ENCODE results near the gene CSMD2. TPM values are rescaled to one million over a fixed set of nuclear protein-coding genes. Genes with fewer than 3 reads are reported as not detected.
"Not testable (repeated sequence)": the region's sequence is repeated elsewhere in the genome, so short reads cannot be mapped to it uniquely, and the experiment has no call there.

Gene CSMD2
- polyA plus RNA-seq, 4 donors: under 0.01 to 0.54 (median 0.09) TPM

DNA sequence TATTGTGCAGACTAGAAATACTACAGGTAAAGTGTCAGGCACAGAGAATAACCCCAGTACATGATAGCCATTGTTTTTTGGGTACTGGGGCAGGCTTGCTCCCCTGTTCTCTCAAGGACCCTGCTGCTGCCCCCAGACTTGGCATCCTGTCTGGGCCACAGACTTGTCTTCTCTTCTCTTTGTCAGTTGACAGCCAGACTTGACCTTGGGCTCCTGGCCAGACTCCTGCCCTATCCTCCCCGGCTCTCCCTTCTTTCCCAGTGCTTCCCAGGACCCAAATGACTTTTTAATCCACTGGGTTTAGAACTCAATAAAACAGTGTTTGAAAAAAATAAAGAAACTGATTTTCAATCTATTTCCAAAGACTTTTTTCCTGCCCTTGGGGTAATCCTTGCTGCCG is 649.4 kb downstream of the CSMD2 start:
- WGBS, 3 donors: 49 to 59% (median 58%) methylated on average over 2 of the region's 2 CpGs

DNA sequence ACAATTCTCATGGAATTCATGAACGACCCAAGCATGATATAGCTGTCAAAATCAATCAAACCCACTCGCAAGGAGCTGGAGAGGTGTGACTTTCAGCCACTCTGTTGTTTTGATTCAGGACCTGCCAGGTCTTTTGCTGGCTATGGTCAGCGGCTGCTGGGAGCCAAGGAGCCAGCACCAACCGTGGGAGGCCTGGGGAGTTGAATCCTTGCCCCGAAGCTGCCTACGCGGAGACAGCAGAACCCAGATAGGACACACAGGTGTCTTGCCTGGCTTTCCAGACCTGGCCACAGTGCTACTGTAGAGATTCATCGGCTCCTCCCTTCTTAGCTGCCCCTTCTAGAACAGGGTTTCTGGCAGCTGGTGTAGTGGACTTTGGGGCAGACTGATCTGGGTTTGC is 649.9 kb downstream of the CSMD2 start:
- no peak for DNase-seq
- Histone ChIP-seq H3K4me3 (ENCODE audit: low read depth in 1 of 3, low read length in 3 of 3) (no peak overlapping the region), H3K36me3 (ENCODE audit: control insufficient read depth in 3 of 3, insufficient read depth in 2 of 3, low read depth in 1 of 3, low read length in 3 of 3) (no peaks in the 10 kb centered on the region), H3K27ac (ENCODE audit: low read depth in 1 of 3, low read length in 2 of 3) (no peak overlapping the region), H3K9me3 (ENCODE audit: control insufficient read depth in 2 of 2, insufficient read depth in 1 of 2, low read depth in 1 of 2, low read length in 1 of 2) (no peaks in the 10 kb centered on the region), H3K27me3 (ENCODE audit: control insufficient read depth in 3 of 3, insufficient read depth in 3 of 3, low read length in 3 of 3) (peaks cover 0 to 2% (median 0%) of the 10 kb centered on the region in 3 donors), H3K4me1 (ENCODE audit: control insufficient read depth in 3 of 3, insufficient read depth in 2 of 3, low read depth in 1 of 3, low read length in 2 of 3) (no peaks in the 10 kb centered on the region)
- no peak for FAIRE-seq
- WGBS, 3 donors: 67 to 83% (median 72%) methylated on average over 8 of the region's 8 CpGs

More for the DNA sequence above, 649.4 kb downstream of the CSMD2 start:
- no peak for FAIRE-seq
- Histone ChIP-seq H3K27me3 (ENCODE audit: control insufficient read depth in 3 of 3, insufficient read depth in 3 of 3, low read length in 3 of 3) (peaks cover 0 to 2% (median 0%) of the 10 kb centered on the region in 3 donors), H3K27ac (ENCODE audit: low read depth in 1 of 3, low read length in 2 of 3) (no peak overlapping the region), H3K4me3 (ENCODE audit: low read depth in 1 of 3, low read length in 3 of 3) (no peak overlapping the region), H3K4me1 (ENCODE audit: control insufficient read depth in 3 of 3, insufficient read depth in 2 of 3, low read depth in 1 of 3, low read length in 2 of 3) (no peaks in the 10 kb centered on the region), H3K36me3 (ENCODE audit: control insufficient read depth in 3 of 3, insufficient read depth in 2 of 3, low read depth in 1 of 3, low read length in 3 of 3) (no peaks in the 10 kb centered on the region), H3K9me3 (ENCODE audit: control insufficient read depth in 2 of 2, insufficient read depth in 1 of 2, low read depth in 1 of 2, low read length in 1 of 2) (no peaks in the 10 kb centered on the region)
- no peak for DNase-seq

DNA sequence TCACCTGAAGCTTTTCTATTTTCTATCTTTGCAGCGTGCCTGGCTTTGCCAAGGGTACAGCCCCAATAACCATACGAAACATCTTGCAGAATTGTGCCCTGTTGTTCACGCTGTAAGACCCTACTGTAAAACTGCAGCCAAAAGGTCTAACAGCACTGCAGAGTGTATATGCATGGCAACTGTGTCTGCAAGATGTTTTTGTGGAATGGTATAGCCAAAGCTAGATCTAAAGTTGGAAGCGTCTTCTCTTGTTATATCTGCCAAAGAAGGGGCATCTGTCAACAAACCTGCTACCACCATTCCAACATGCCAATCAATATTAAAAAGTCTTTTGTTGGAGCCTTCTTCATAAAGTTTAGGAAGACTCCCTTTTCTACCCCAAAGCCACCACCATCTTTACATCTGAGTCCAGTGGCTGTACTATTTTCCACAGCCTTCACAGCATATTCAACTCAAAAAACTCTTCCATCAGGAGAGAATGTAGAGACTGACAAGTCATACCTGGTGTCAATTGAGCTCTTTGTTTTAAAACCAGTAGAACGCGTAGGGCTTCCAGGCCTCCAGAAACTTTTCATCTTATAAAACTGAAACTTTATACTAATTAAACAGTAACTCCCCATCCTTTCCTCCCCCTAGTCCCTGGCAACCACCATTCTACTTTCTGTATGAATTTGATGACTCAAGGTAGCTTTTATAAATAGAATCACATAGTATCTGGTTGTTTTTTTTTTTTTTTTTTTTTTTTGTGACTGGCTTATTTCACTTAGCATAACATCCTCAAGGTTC is 652.6 kb downstream of the CSMD2 start:
- no peak for FAIRE-seq
- H3K36me3 ChIP-seq (ENCODE audit: control insufficient read depth in 3 of 3, insufficient read depth in 2 of 3, low read depth in 1 of 3, low read length in 3 of 3): no peaks in the 10 kb centered on the region
- H3K4me3 ChIP-seq (ENCODE audit: low read depth in 1 of 3, low read length in 3 of 3): no peak overlapping the region
- peaks cover 0 to 2% (median 0%) of the 10 kb centered on the region in 3 donors for H3K27me3 ChIP-seq (ENCODE audit: control insufficient read depth in 3 of 3, insufficient read depth in 3 of 3, low read length in 3 of 3)
- H3K27ac ChIP-seq (ENCODE audit: low read depth in 1 of 3, low read length in 2 of 3): no peak overlapping the region
- no peak for DNase-seq
- H3K9me3 ChIP-seq (ENCODE audit: control insufficient read depth in 2 of 2, insufficient read depth in 1 of 2, low read depth in 1 of 2, low read length in 1 of 2): peaks cover 0 to 4% of the 10 kb centered on the region in 2 donors
- H3K4me1 ChIP-seq (ENCODE audit: control insufficient read depth in 3 of 3, insufficient read depth in 2 of 3, low read depth in 1 of 3, low read length in 2 of 3): no peaks in the 10 kb centered on the region
- WGBS, 3 donors: 81 to 88% (median 86%) methylated on average over 6 of the region's 6 CpGs

DNA sequence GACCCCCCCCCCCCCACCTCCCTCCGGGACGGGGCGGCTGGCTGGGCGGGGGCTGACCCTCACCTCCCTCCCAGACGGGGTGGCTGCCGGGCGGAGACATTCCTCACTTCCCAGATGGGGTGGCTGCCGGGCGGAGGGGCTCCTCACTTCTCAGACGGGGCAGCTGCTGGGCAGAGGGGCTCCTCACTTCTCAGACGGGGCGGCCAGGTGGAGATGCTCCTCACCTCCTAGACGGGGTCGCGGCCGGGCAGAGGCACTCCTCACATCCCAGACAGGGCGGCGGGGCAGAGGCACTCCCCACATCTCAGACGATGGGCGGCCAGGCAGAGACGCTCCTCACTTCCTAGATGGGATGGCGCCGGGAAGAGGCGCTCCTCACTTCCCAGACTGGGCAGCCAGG is 655.8 kb downstream of the CSMD2 start:
- H3K4me1 ChIP-seq (ENCODE audit: control insufficient read depth in 3 of 3, insufficient read depth in 2 of 3, low read depth in 1 of 3, low read length in 2 of 3); H3K27me3 ChIP-seq (ENCODE audit: control insufficient read depth in 3 of 3, insufficient read depth in 3 of 3, low read length in 3 of 3); H3K36me3 ChIP-seq (ENCODE audit: control insufficient read depth in 3 of 3, insufficient read depth in 2 of 3, low read depth in 1 of 3, low read length in 3 of 3); DNase-seq; FAIRE-seq; H3K9me3 ChIP-seq (ENCODE audit: control insufficient read depth in 2 of 2, insufficient read depth in 1 of 2, low read depth in 1 of 2, low read length in 1 of 2); H3K4me3 ChIP-seq (ENCODE audit: low read depth in 1 of 3, low read length in 3 of 3); H3K27ac ChIP-seq (ENCODE audit: low read depth in 1 of 3, low read length in 2 of 3): not testable (repeated sequence)
- 87 to 92% (median 91%) methylated on average over 11 to 24 of the region's 24 CpGs for WGBS, 3 donors

DNA sequence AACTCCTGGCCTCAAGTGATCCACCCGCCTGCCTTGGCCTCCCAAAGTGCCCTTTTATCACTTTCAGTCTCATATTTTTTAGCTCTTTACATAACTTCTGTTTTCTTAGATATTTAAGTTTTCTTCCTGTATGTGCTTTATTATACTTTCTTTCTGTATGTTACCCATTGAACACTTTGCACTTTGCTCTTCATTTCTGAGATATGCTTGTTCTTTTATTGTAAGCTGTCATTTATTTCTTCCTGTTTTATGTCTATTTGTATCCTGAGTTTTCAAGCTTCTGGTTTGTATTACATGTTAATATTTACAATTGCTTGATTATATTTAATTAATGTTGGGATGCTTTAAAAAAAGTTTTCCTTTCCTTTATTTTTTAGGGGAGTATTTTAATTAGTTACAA is 656.9 kb downstream of the CSMD2 start:
- Histone ChIP-seq H3K9me3 (ENCODE audit: control insufficient read depth in 2 of 2, insufficient read depth in 1 of 2, low read depth in 1 of 2, low read length in 1 of 2) (peaks cover 0 to 4% of the 10 kb centered on the region in 2 donors), H3K27ac (ENCODE audit: low read depth in 1 of 3, low read length in 2 of 3) (peak overlapping the region in 1 of 3 donors; percentile 54), H3K4me3 (ENCODE audit: low read depth in 1 of 3, low read length in 3 of 3) (no peak overlapping the region), H3K4me1 (ENCODE audit: control insufficient read depth in 3 of 3, insufficient read depth in 2 of 3, low read depth in 1 of 3, low read length in 2 of 3) (no peaks in the 10 kb centered on the region), H3K36me3 (ENCODE audit: control insufficient read depth in 3 of 3, insufficient read depth in 2 of 3, low read depth in 1 of 3, low read length in 3 of 3) (no peaks in the 10 kb centered on the region), H3K27me3 (ENCODE audit: control insufficient read depth in 3 of 3, insufficient read depth in 3 of 3, low read length in 3 of 3) (peaks cover 0 to 2% (median 0%) of the 10 kb centered on the region in 3 donors)
- 37 to 61% (median 38%) methylated on average over 1 of the region's 1 CpG for WGBS, 3 donors
- DNase-seq (peak; percentile 36 to 72), FAIRE-seq (no peak)

DNA sequence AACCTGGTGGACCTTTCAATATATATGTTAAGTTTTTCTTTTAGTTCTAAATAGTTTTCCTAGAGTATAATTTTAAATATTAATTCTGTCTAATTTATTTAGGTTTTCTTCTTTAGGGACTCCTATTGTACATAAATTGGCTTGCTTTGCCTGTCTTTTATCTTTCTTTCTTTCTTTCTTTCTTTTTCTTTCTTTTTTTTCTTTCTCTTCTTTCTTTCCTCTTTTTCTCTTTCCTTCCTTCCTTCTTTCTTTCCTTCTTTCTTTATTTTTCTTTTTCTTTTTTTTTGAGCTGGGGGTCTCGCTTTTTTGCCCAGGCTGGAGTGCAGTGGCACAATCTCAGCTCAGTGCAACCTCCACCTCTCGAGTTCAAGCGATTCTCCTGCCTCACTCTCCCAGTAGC is 657.4 kb downstream of the CSMD2 start:
- Histone ChIP-seq H3K36me3 (ENCODE audit: control insufficient read depth in 3 of 3, insufficient read depth in 2 of 3, low read depth in 1 of 3, low read length in 3 of 3) (no peaks in the 10 kb centered on the region), H3K4me1 (ENCODE audit: control insufficient read depth in 3 of 3, insufficient read depth in 2 of 3, low read depth in 1 of 3, low read length in 2 of 3) (no peaks in the 10 kb centered on the region), H3K4me3 (ENCODE audit: low read depth in 1 of 3, low read length in 3 of 3) (no peak overlapping the region), H3K27me3 (ENCODE audit: control insufficient read depth in 3 of 3, insufficient read depth in 3 of 3, low read length in 3 of 3) (peaks cover 0 to 2% (median 0%) of the 10 kb centered on the region in 3 donors), H3K9me3 (ENCODE audit: control insufficient read depth in 2 of 2, insufficient read depth in 1 of 2, low read depth in 1 of 2, low read length in 1 of 2) (peaks cover 0 to 4% of the 10 kb centered on the region in 2 donors), H3K27ac (ENCODE audit: low read depth in 1 of 3, low read length in 2 of 3) (peak overlapping the region in 1 of 3 donors; percentile 54)
- DNase-seq (no peak), FAIRE-seq (no peak)
- WGBS, 3 donors: 89 to 97% (median 96%) methylated on average over 3 of the region's 3 CpGs

DNA sequence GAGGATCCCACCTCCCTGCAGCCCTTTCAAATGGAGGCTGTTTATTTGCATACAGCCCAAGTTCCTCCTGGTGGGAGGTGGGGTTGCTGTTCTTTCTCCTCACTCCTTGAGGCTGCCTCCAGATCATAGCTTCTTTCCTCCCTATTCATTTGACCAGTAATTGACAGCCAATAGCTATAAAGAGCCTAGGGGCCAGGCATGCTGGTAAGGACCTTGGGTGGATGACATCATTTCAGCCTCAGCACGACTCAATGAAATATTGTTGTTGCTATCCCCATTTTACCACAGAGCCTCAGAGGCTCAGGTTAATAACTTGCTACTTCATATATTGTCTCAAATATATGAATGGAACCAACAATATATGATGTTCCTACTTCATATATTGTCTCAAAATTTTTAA is 661.5 kb downstream of the CSMD2 start:
- Histone ChIP-seq H3K36me3 (ENCODE audit: control insufficient read depth in 3 of 3, insufficient read depth in 2 of 3, low read depth in 1 of 3, low read length in 3 of 3) (no peaks in the 10 kb centered on the region), H3K9me3 (ENCODE audit: control insufficient read depth in 2 of 2, insufficient read depth in 1 of 2, low read depth in 1 of 2, low read length in 1 of 2) (peaks cover 0 to 10% of the 10 kb centered on the region in 2 donors), H3K27me3 (ENCODE audit: control insufficient read depth in 3 of 3, insufficient read depth in 3 of 3, low read length in 3 of 3) (no peaks in the 10 kb centered on the region), H3K27ac (ENCODE audit: low read depth in 1 of 3, low read length in 2 of 3) (no peak overlapping the region), H3K4me3 (ENCODE audit: low read depth in 1 of 3, low read length in 3 of 3) (no peak overlapping the region), H3K4me1 (ENCODE audit: control insufficient read depth in 3 of 3, insufficient read depth in 2 of 3, low read depth in 1 of 3, low read length in 2 of 3) (no peaks in the 10 kb centered on the region)
- 79 to 94% (median 84%) methylated on average over 1 of the region's 1 CpG for WGBS, 3 donors
- FAIRE-seq (no peak), DNase-seq (no peak)

DNA sequence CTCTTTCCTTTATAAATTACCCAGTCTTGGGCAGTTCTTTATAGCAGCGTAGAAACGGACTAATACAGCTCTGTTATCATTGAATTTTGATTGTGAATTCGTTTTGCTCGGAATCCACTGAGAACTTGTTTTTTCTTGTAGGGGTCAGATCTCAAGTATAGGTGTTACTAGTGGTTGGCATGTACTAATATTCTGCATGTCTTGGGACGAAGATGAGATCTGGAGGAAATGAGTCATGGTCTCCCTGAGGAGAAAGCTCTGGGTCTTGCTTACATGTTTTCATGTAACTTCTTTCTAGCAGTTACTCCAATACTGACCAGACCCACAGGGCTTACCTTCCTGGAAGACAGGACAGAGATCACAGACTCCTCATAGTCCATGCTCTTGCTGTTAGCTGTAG is 662.3 kb downstream of the CSMD2 start:
- 64 to 80% (median 68%) methylated on average over 5 of the region's 5 CpGs for WGBS, 3 donors
- H3K4me3 ChIP-seq (ENCODE audit: low read depth in 1 of 3, low read length in 3 of 3): no peak overlapping the region
- no peak for FAIRE-seq
- H3K36me3 ChIP-seq (ENCODE audit: control insufficient read depth in 3 of 3, insufficient read depth in 2 of 3, low read depth in 1 of 3, low read length in 3 of 3): no peaks in the 10 kb centered on the region
- no peaks in the 10 kb centered on the region for H3K27me3 ChIP-seq (ENCODE audit: control insufficient read depth in 3 of 3, insufficient read depth in 3 of 3, low read length in 3 of 3)
- H3K4me1 ChIP-seq (ENCODE audit: control insufficient read depth in 3 of 3, insufficient read depth in 2 of 3, low read depth in 1 of 3, low read length in 2 of 3): no peaks in the 10 kb centered on the region
- H3K9me3 ChIP-seq (ENCODE audit: control insufficient read depth in 2 of 2, insufficient read depth in 1 of 2, low read depth in 1 of 2, low read length in 1 of 2): peaks cover 0 to 9% of the 10 kb centered on the region in 2 donors
- no peak overlapping the region for H3K27ac ChIP-seq (ENCODE audit: low read depth in 1 of 3, low read length in 2 of 3)
- DNase-seq: no peak
